HL-60 (cell line): Measurements from ENCODE around the gene DOCK2.

Experiments
- DNase-seq, 2 experiments: peaks; one replicate each; pipeline ENCODE4 v3.0.0-alpha.2; 2010 to 2020; ENCODE audit warnings: low read depth in 1 of 2, low spot score in 1 of 2
- H3K27ac ChIP-seq: fragments of 250-450 bp; sonication (Bioruptor Pico); replicated peaks from 2 replicates; pipeline ENCODE4 v1.5.1; 2020; ENCODE audit warnings: mild to moderate bottlenecking, moderate library complexity
- H3K27me3 ChIP-seq: fragments of 250-450 bp; sonication (Bioruptor Pico); 2 replicates; pipeline ENCODE4 v1.5.1; 2021; ENCODE audit warnings: mild to moderate bottlenecking, moderate library complexity; ENCODE audit not compliant: insufficient read depth, poor library complexity, severe bottlenecking
- H3K4me3 ChIP-seq: replicated peaks from 2 replicates; pipeline ENCODE4 v1.5.1; 2011; ENCODE audit warnings: mild to moderate bottlenecking, control low read depth, low read length; ENCODE audit not compliant: insufficient read depth
- CTCF ChIP-seq: IDR thresholded peaks from one replicate; pipeline ENCODE4 v1.5.1; 2011; ENCODE audit warnings: low read length, control low read depth, inconsistent platforms; ENCODE audit not compliant: insufficient read depth
- GABPA ChIP-seq: IDR thresholded peaks from 2 replicates; pipeline ENCODE4 v1.6.1; 2012; ENCODE audit warnings: low read depth
- POLR2AphosphoS5 ChIP-seq: IDR thresholded peaks from 2 replicates; pipeline ENCODE4 v1.6.1; 2012; ENCODE audit warnings: low read depth
- REST ChIP-seq: IDR thresholded peaks from 2 replicates; pipeline ENCODE4 v1.6.1; 2012; ENCODE audit warnings: low read depth; ENCODE audit not compliant: insufficient replicate concordance
- SPI1 ChIP-seq: IDR thresholded peaks from 2 replicates; pipeline ENCODE4 v1.6.1; 2012; ENCODE audit warnings: low read depth, mild to moderate bottlenecking, borderline replicate concordance

The DOCK2 gene

GRCh38 chr5:169997798-169998197 is 360.7 kb downstream of the DOCK2 start:
- H3K27ac ChIP-seq: no peak overlapping the region
- no peaks in the 10 kb centered on the region for H3K27me3 ChIP-seq
- peak in 1 of 2 experiments; percentile 9 for DNase-seq
- no peak overlapping the region for H3K4me3 ChIP-seq
- no peak for TF ChIP-seq SPI1
- TF ChIP-seq REST: no peak
- no peak for TF ChIP-seq CTCF
- no peak for TF ChIP-seq POLR2AphosphoS5
- TF ChIP-seq GABPA: no peak

GRCh38 chr5:169999621-170000020 is 362.5 kb downstream of the DOCK2 start:
- Histone ChIP-seq H3K27me3 (no peaks in the 10 kb centered on the region), H3K4me3 (no peak overlapping the region), H3K27ac (no peak overlapping the region)
- no peak for DNase-seq
- no peak for TF ChIP-seq REST

- Histone ChIP-seq H3K27me3 (no peaks in the 10 kb centered on the region), H3K4me3 (no peak overlapping the region), H3K27ac (no peak overlapping the region)
- DNase-seq: no peak
- TF ChIP-seq SPI1: no peak
- TF ChIP-seq POLR2AphosphoS5: no peak
- no peak for TF ChIP-seq CTCF
- TF ChIP-seq GABPA: no peak
- TF ChIP-seq REST: no peak
These were observed 363.1 kb downstream of the DOCK2 start for GRCh38 chr5:170000155-170000554.

GRCh38 chr5:170006021-170006420 is 368.9 kb downstream of the DOCK2 start:
- no peak overlapping the region for H3K4me3 ChIP-seq
- no peak overlapping the region for H3K27ac ChIP-seq
- DNase-seq: no peak
- TF ChIP-seq POLR2AphosphoS5 (no peak), CTCF (no peak), GABPA (no peak)
- H3K27me3 ChIP-seq: no peaks in the 10 kb centered on the region
